ENCODE data around the gene SMIM44. TPM values are rescaled to one million over a fixed set of nuclear protein-coding genes. Genes with fewer than 3 reads are reported as not detected.

SMIM44 gene
- total and polyA plus RNA-seq, 9 of the 15 experiments (the other 6 are each of a cell fraction or from before 2014, with no cell fraction given): not detected

DNA sequence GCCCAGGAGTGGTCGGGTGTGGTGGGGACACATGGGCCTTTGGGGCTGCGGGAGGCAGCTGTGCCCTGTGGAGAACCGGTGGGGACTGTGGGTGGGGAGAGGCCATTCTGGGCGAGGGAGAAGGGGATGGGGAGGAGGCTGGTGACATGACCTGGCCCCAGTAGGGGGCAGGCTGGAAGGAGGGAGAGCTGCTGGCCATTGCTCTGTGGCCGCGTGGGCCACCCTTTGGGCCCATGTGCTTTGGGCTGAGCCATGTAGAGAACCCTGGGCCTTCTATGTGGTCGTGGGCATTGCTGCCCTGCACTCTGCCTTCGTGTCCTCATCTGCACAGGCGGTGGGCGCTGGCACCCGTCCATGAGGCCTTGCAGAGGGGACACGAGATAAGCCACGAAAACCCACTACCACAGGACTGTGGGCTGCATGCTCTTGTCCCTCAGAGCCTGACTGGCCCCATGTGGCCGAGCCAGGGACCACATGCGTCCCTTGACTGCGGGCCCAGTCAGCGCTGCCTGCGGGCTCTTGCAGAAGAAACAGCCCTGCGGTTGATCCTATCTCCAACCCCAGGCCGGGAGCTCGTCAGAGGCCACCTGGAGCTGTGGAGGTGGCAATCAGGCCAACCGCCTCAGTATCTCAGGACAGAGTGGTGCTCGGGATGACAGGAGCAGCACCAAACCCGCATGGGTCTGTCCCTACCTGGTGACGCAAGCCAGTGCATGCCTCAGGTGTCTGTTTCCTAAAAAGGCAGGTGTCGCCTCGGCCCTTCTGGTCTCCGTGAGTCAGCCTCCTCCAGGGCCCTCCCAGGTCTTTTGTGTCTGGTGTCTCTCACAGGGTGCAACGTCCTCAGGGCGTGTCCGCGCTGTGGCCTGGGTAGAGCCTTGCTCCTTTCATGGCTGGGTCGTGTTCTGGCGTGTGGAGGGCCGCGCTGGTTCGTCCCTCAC lies 37.2 kb upstream of the SMIM44 start (continued):
- TF ChIP-seq ILK (tag; IDR thresholded peaks at IDR 0.05; ENCODE audit: borderline replicate concordance, low read depth): no peak
- TF ChIP-seq PHB2 (IDR thresholded peaks at IDR 0.05; ENCODE audit: low read depth): no peak
- TF ChIP-seq, protein P1, sequence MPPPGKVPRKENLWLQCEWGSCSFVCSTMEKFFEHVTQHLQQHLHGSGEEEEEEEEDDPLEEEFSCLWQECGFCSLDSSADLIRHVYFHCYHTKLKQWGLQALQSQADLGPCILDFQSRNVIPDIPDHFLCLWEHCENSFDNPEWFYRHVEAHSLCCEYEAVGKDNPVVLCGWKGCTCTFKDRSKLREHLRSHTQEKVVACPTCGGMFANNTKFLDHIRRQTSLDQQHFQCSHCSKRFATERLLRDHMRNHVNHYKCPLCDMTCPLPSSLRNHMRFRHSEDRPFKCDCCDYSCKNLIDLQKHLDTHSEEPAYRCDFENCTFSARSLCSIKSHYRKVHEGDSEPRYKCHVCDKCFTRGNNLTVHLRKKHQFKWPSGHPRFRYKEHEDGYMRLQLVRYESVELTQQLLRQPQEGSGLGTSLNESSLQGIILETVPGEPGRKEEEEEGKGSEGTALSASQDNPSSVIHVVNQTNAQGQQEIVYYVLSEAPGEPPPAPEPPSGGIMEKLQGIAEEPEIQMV (tag; conservative IDR thresholded peaks at IDR 0.05; ENCODE audit: low read depth): 0 out of 2 replicates have a peak, but pooled peaks have one; percentile 29
- no peak for TF ChIP-seq SPI1 (IDR thresholded peaks at IDR 0.05; ENCODE audit: borderline replicate concordance, low read depth, low read length)
- TF ChIP-seq ZNF780A (CRISPR knock-in tag; IDR thresholded peaks at IDR 0.05): no peak
- TF ChIP-seq, protein P2, sequence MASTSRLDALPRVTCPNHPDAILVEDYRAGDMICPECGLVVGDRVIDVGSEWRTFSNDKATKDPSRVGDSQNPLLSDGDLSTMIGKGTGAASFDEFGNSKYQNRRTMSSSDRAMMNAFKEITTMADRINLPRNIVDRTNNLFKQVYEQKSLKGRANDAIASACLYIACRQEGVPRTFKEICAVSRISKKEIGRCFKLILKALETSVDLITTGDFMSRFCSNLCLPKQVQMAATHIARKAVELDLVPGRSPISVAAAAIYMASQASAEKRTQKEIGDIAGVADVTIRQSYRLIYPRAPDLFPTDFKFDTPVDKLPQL (IDR thresholded peaks at IDR 0.05; ENCODE audit: extremely low read depth, insufficient read length): no peak
- no peak for TF ChIP-seq KLF6 (CRISPR knock-in tag; IDR thresholded peaks at IDR 0.05; ENCODE audit: borderline replicate concordance)
- TF ChIP-seq ZFX (CRISPR knock-in tag; IDR thresholded peaks at IDR 0.05): peak; percentile 90
- no peak for TF ChIP-seq NR4A1 (CRISPR knock-in tag; IDR thresholded peaks at IDR 0.05)
- TF ChIP-seq NR4A1 (tag; IDR thresholded peaks at IDR 0.05): 0 out of 2 replicates have a peak, but pooled peaks have one; percentile 68
- no peak for TF ChIP-seq HEY1 (CRISPR knock-in tag; IDR thresholded peaks at IDR 0.05; ENCODE audit: borderline replicate concordance)
- no peak for TF ChIP-seq PRPF4 (IDR thresholded peaks at IDR 0.05; ENCODE audit: insufficient read depth, low read depth, low read length, poor library complexity, severe bottlenecking)
- peak; percentile 81 for TF ChIP-seq ZNF121 (CRISPR knock-in tag; conservative IDR thresholded peaks at IDR 0.05)
- TF ChIP-seq, protein P3, sequence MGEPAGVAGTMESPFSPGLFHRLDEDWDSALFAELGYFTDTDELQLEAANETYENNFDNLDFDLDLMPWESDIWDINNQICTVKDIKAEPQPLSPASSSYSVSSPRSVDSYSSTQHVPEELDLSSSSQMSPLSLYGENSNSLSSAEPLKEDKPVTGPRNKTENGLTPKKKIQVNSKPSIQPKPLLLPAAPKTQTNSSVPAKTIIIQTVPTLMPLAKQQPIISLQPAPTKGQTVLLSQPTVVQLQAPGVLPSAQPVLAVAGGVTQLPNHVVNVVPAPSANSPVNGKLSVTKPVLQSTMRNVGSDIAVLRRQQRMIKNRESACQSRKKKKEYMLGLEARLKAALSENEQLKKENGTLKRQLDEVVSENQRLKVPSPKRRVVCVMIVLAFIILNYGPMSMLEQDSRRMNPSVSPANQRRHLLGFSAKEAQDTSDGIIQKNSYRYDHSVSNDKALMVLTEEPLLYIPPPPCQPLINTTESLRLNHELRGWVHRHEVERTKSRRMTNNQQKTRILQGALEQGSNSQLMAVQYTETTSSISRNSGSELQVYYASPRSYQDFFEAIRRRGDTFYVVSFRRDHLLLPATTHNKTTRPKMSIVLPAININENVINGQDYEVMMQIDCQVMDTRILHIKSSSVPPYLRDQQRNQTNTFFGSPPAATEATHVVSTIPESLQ (CRISPR knock-in tag; IDR thresholded peaks at IDR 0.05): peak; percentile 33; the same call in 1 of the 2 replicates
- TF ChIP-seq, protein P4, sequence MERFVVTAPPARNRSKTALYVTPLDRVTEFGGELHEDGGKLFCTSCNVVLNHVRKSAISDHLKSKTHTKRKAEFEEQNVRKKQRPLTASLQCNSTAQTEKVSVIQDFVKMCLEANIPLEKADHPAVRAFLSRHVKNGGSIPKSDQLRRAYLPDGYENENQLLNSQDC (CRISPR knock-in tag; IDR thresholded peaks at IDR 0.05): no peak
- peak; percentile 79 for TF ChIP-seq CEBPB (tag; IDR thresholded peaks at IDR 0.05)

Measured in K562 (cell line).